Stomach (tissue), 9 donors: ENCODE results near the gene MAVS. TPM values are rescaled to one million over a fixed set of nuclear protein-coding genes. Genes with fewer than 3 reads are reported as not detected.

Experiments
- DNase-seq, 2 donors: peaks; one replicate each; pipeline versions ENCODE4 v3.0.0 to v3.0.0-alpha.2; 2013 to 2019
- H3K27ac ChIP-seq, 5 donors: fragments of 200-600 bp in 4 of 5; sonication (generic) in 4 of 5; one replicate each; pipeline ENCODE4 v1.5.1; 2013 to 2019; ENCODE audit warnings: mild to moderate bottlenecking in 1 of 5, moderate library complexity in 1 of 5
- H3K27me3 ChIP-seq, 3 donors: fragments of 200-600 bp; sonication (generic); one replicate each; pipeline ENCODE4 v1.5.1; 2017 to 2019; ENCODE audit warnings: mixed run types in 1 of 3
- H3K36me3 ChIP-seq, 4 donors: fragments of 200-600 bp; sonication (generic); 1 replicate in 3 of 4; 2 replicates in 1 of 4; pipeline ENCODE4 v1.5.1; 2016 to 2019
- H3K4me1 ChIP-seq, 4 donors: fragments of 200-600 bp; sonication (generic); one replicate each; pipeline ENCODE4 v1.5.1; 2016 to 2019
- H3K4me3 ChIP-seq, 4 donors: fragments of 200-600 bp; sonication (generic) in 3 of 4; one replicate each; pipeline ENCODE4 v1.5.1; 2016 to 2019; ENCODE audit warnings: mild to moderate bottlenecking in 1 of 4
- H3K9me3 ChIP-seq, 4 donors: fragments of 200-600 bp; sonication (generic); one replicate each; pipeline ENCODE4 v1.5.1; 2016 to 2019
- CTCF ChIP-seq, 7 experiments: fragments of 450-650 bp in 4 of 7; fragments of 200-600 bp in 3 of 7; sonication (generic) in 3 of 7; IDR thresholded peaks; one replicate each; pipeline ENCODE4 v1.5.1; 2016 to 2019; ENCODE audit warnings: antibody characterized with exemption in 7 of 7, control low read depth in 2 of 7, mild to moderate bottlenecking in 1 of 7
- EP300 ChIP-seq: sonication (generic); formaldehyde crosslinking; IDR thresholded peaks from one replicate; pipeline ENCODE4 v1.6.1; 2017; ENCODE audit warnings: antibody characterized with exemption
- POLR2A ChIP-seq, 4 donors: fragments of 450-650 bp; IDR thresholded peaks; one replicate each; pipeline ENCODE4 v1.6.1; 2016; ENCODE audit warnings: antibody characterized with exemption in 4 of 4, control low read depth in 2 of 4, mild to moderate bottlenecking in 1 of 4, moderate library complexity in 1 of 4
- POLR2AphosphoS5 ChIP-seq, 3 donors: sonication (generic); formaldehyde crosslinking; IDR thresholded peaks; one replicate each; pipeline ENCODE4 v1.6.1; 2016; ENCODE audit warnings: antibody characterized with exemption in 3 of 3
- WGBS, 5 donors: extraction: QIAGEN DNeasy Blood & Tissue Kit in 3 of 5; methylation state at CpG; one replicate each; pipeline versions ENCODE4 v1.1.5 to v1.1.7; 2013 to 2018; 5-methylcytosine and 5-hydroxymethylcytosine counted together
- intact Hi-C: fragments of 100-400 bp; cut with DNase I; formaldehyde crosslinking; loops from one replicate; pipeline ENCODE4 v1.15.1; 2023; ENCODE audit warnings: low total_unique reads
- polyA plus RNA-seq, 3 donors: library from polyadenylated mRNA; stranded (reverse); fragments of 200-250 nt; gene quantifications; one replicate each; pipeline ENCODE4 v1.2.3, GENCODE V29; 2013
- total RNA-seq, 5 donors: library from RNA; depleted of rRNA; stranded (reverse); fragments of >200 nt; gene quantifications; one replicate each; pipeline versions ENCODE4 v1.1.0 to v1.2.3, GENCODE V29; 2014 to 2016
- donor health status: healthy with polysubstance abuse.
- donor health status: Bipolar disorder and iron deficiency.
- donor health status: healthy.

MAVS gene
- total and polyA plus RNA-seq, 8 donors: 6.3 to 50.4 (median 30.8) TPM

GRCh38 chr20:3858689-3859088, 12.1 kb downstream of the MAVS start:
- WGBS, 5 donors: 94 to 99% (median 98%) methylated on average over 6 of the region's 6 CpGs
- intact Hi-C loops: loop anchor here (10.0 kb wide), 1 partner anchor 104 kb away; no protein-coding TSS in a partner anchor
- TF ChIP-seq POLR2AphosphoS5 (IDR thresholded peaks at IDR 0.05) (no peak), CTCF (IDR thresholded peaks at IDR 0.05) (no peak), EP300 (no peak), POLR2A (IDR thresholded peaks at IDR 0.05) (no peak)
- no peaks in the 10 kb centered on the region for H3K27me3 ChIP-seq
- no peak overlapping the region for H3K4me3 ChIP-seq
- no peak for DNase-seq
- peaks cover 69 to 94% (median 93%) of the 10 kb centered on the region in 4 donors for H3K36me3 ChIP-seq
- H3K4me1 ChIP-seq: peaks cover 0 to 18% (median 7%) of the 10 kb centered on the region in 4 donors
- H3K27ac ChIP-seq: no peak overlapping the region
- H3K9me3 ChIP-seq: no peaks in the 10 kb centered on the region

GRCh38 chr20:3861191-3861590, 14.6 kb downstream of the MAVS start:
- 94 to 97% (median 97%) methylated on average over 6 to 7 of the region's 7 CpGs for WGBS, 5 donors
- Histone ChIP-seq H3K27ac (no peak overlapping the region), H3K36me3 (peaks cover 92 to 100% (median 100%) of the 10 kb centered on the region in 4 donors), H3K4me3 (no peak overlapping the region), H3K9me3 (no peaks in the 10 kb centered on the region), H3K4me1 (no peaks in the 10 kb centered on the region), H3K27me3 (no peaks in the 10 kb centered on the region)
- intact Hi-C loops: no loop called here
- TF ChIP-seq POLR2A (IDR thresholded peaks at IDR 0.05) (no peak), EP300 (no peak), POLR2AphosphoS5 (IDR thresholded peaks at IDR 0.05) (no peak), CTCF (IDR thresholded peaks at IDR 0.05) (no peak)
- DNase-seq: no peak

- intact Hi-C loops: no loop called here
- H3K4me3 ChIP-seq: no peak overlapping the region
- H3K4me1 ChIP-seq: no peaks in the 10 kb centered on the region
- no peak overlapping the region for H3K27ac ChIP-seq
- no peaks in the 10 kb centered on the region for H3K27me3 ChIP-seq
- DNase-seq: no peak
- peaks cover 88 to 100% (median 100%) of the 10 kb centered on the region in 4 donors for H3K36me3 ChIP-seq
- TF ChIP-seq CTCF (IDR thresholded peaks at IDR 0.05): no peak
- TF ChIP-seq EP300: no peak
- TF ChIP-seq POLR2AphosphoS5 (IDR thresholded peaks at IDR 0.05): no peak
- TF ChIP-seq POLR2A (IDR thresholded peaks at IDR 0.05): no peak
- no peaks in the 10 kb centered on the region for H3K9me3 ChIP-seq
- 91 to 100% (median 100%) methylated on average over 1 of the region's 1 CpG; no CpG with 5 or more reads in 1 of the 5 donors for WGBS, 5 donors
Measured at GRCh38 chr20:3862333-3862732, 15.7 kb downstream of the MAVS start.

GRCh38 chr20:3863317-3863716, 16.7 kb downstream of the MAVS start:
- DNase-seq: no peak
- TF ChIP-seq POLR2A (IDR thresholded peaks at IDR 0.05) (no peak), POLR2AphosphoS5 (IDR thresholded peaks at IDR 0.05) (no peak), CTCF (IDR thresholded peaks at IDR 0.05) (no peak), EP300 (no peak)
- Histone ChIP-seq H3K9me3 (no peaks in the 10 kb centered on the region), H3K27ac (no peak overlapping the region), H3K4me3 (no peak overlapping the region), H3K4me1 (no peaks in the 10 kb centered on the region), H3K36me3 (peaks cover 79 to 100% (median 99%) of the 10 kb centered on the region in 4 donors), H3K27me3 (no peaks in the 10 kb centered on the region)
- intact Hi-C loops: no loop called here
- 80 to 95% (median 90%) methylated on average over 7 of the region's 7 CpGs for WGBS, 5 donors
